HepG2 (cell line): ENCODE measurements around the gene HLF. TPM values are rescaled to one million over a fixed set of nuclear protein-coding genes. Genes with fewer than 3 reads are reported as not detected.
A peak's percentile ranks its signal among the peaks of the same experiment; 100 is the strongest.

ENCODE experiments used
- ATF2 ChIP-seq: sonication (generic); formaldehyde crosslinking; IDR thresholded peaks from 2 replicates; pipeline ENCODE4 v1.4.0; 2020; ENCODE audit warnings: missing genetic modification reagents
- FOXP4 ChIP-seq: sonication (generic); formaldehyde crosslinking; IDR thresholded peaks from 2 replicates; pipeline ENCODE4 v1.4.0; 2020; ENCODE audit warnings: missing genetic modification reagents
- IKZF5 ChIP-seq: IDR thresholded peaks from 2 replicates; pipeline ENCODE4 v1.6.1; 2018; ENCODE audit warnings: missing genetic modification reagents, mild to moderate bottlenecking, missing compliant biosample characterization
- IRF2 ChIP-seq: IDR thresholded peaks from 2 replicates; pipeline ENCODE4 v1.6.1; 2018; ENCODE audit warnings: missing genetic modification reagents, missing compliant biosample characterization
- KLF11 ChIP-seq: IDR thresholded peaks from 2 replicates; pipeline ENCODE4 v1.6.1; 2016; ENCODE audit warnings: missing compliant biosample characterization
- KMT2B ChIP-seq: IDR thresholded peaks from 2 replicates; pipeline ENCODE4 v1.6.1; 2016; ENCODE audit warnings: missing genetic modification reagents, missing compliant biosample characterization
- MED1 ChIP-seq: sonication (generic); formaldehyde crosslinking; IDR thresholded peaks from 2 replicates; pipeline ENCODE4 v1.4.0; 2020; ENCODE audit warnings: missing genetic modification reagents
- MIER3 ChIP-seq: IDR thresholded peaks from 2 replicates; pipeline ENCODE4 v1.6.1; 2016; ENCODE audit warnings: missing compliant biosample characterization, borderline replicate concordance
- MIXL1 ChIP-seq: IDR thresholded peaks from 2 replicates; pipeline ENCODE4 v1.6.1; 2016
- RCOR2 ChIP-seq: IDR thresholded peaks from 2 replicates; pipeline ENCODE4 v1.6.1; 2016; ENCODE audit warnings: missing biosample characterization, missing genetic modification reagents
- TEAD3 ChIP-seq: optimal IDR thresholded peaks from 2 replicates; pipeline ENCODE3; 2016; ENCODE audit warnings: borderline replicate concordance
- THAP11 ChIP-seq: IDR thresholded peaks from 2 replicates; pipeline ENCODE4 v1.6.1; 2016; ENCODE audit warnings: missing biosample characterization, missing genetic modification reagents
- YY1 ChIP-seq: IDR thresholded peaks from 2 replicates; pipeline ENCODE4 v1.6.1; 2011; ENCODE audit warnings: low read length, low read depth, moderate library complexity, mild to moderate bottlenecking; ENCODE audit not compliant: insufficient read depth, insufficient replicate concordance
- ZFY ChIP-seq: sonication (generic); formaldehyde crosslinking; IDR thresholded peaks from 2 replicates; pipeline ENCODE4 v1.4.0; 2020; ENCODE audit warnings: missing genetic modification reagents
- ZHX2 ChIP-seq, 2 experiments: sonication (generic) in 1 of 2; formaldehyde crosslinking in 1 of 2; IDR thresholded peaks; 2 replicates each; pipeline versions ENCODE4 v1.6.1 to v1.9.0; 2014 to 2022; ENCODE audit warnings: antibody characterized with exemption in 1 of 2, borderline replicate concordance in 1 of 2, inconsistent platforms in 1 of 2, low read depth in 1 of 2, missing genetic modification reagents in 1 of 2
- ZNF33B ChIP-seq: sonication (generic); formaldehyde crosslinking; IDR thresholded peaks from 2 replicates; pipeline ENCODE4 v1.5.1; 2020; ENCODE audit warnings: mild to moderate bottlenecking, missing genetic modification reagents
- ZNF546 ChIP-seq: sonication (generic); formaldehyde crosslinking; conservative IDR thresholded peaks from 2 replicates; pipeline ENCODE4 v1.8.1; 2023; ENCODE audit warnings: mild to moderate bottlenecking, missing genetic modification reagents
- ZNF790 ChIP-seq: sonication (generic); formaldehyde crosslinking; IDR thresholded peaks from 2 replicates; pipeline ENCODE4 v1.8.0; 2022; ENCODE audit warnings: missing genetic modification reagents, mild to moderate bottlenecking, borderline replicate concordance
- polyA plus RNA-seq, 8 experiments: library from polyadenylated mRNA; depleted of rRNA in 3 of 8; stranded (reverse) in 7 of 8; unstranded in 1 of 8; fragments of >200 nt; fragmentation: Illumina TruSeq in 4 of 8; extraction: Trizol in 4 of 8; gene quantifications; 2 replicates each; pipeline versions ENCODE4 v1.2.1 to v1.2.3, GENCODE V29; 2011 to 2016; ENCODE audit warnings: low read depth in 4 of 8, missing spikeins in 1 of 8, mixed read lengths in 1 of 8; ENCODE audit not compliant: insufficient read depth in 1 of 8
- total RNA-seq, 5 experiments: library from RNA; depleted of rRNA; stranded (reverse); fragments of >200 nt; fragmentation: Illumina TruSeq; extraction: Trizol; gene quantifications; 2 replicates each; pipeline ENCODE4 v1.2.3, GENCODE V29; 2016; ENCODE audit warnings: low read depth in 1 of 5

Gene HLF
- total and polyA plus RNA-seq, 2 of the 13 experiments (the other 11 are each of a cell fraction or from before 2014, with no cell fraction given): 202 to 346 TPM

- 0 out of 2 replicates have a peak, but pooled peaks have one; percentile 6 for TF ChIP-seq FOXP4
- no peak for TF ChIP-seq ZNF33B (CRISPR knock-in tag)
- peak; percentile 50; the same call in 1 of the 2 replicates for TF ChIP-seq THAP11 (CRISPR knock-in tag)
- TF ChIP-seq MIER3 (CRISPR knock-in tag): 0 out of 2 replicates have a peak, but pooled peaks have one; percentile 42
- 0 out of 2 replicates have a peak, but pooled peaks have one; percentile 47 for TF ChIP-seq KMT2B (CRISPR knock-in tag)
- TF ChIP-seq RCOR2 (CRISPR knock-in tag): peak; percentile 38; the same call in 1 of the 2 replicates
- peak; percentile 80; the same call in 1 of the 2 replicates for TF ChIP-seq KLF11 (CRISPR knock-in tag)
- TF ChIP-seq MIXL1 (CRISPR knock-in tag): peak; percentile 70
- TF ChIP-seq IKZF5 (CRISPR knock-in tag): peak; percentile 66; the same call in 1 of the 2 replicates
- TF ChIP-seq ZHX2 (IDR thresholded peaks at IDR 0.05; ENCODE audit: low read depth): no peak
- no peak for TF ChIP-seq ZHX2 (CRISPR knock-in tag; IDR thresholded peaks at IDR 0.05; ENCODE audit: borderline replicate concordance)
- TF ChIP-seq ZNF790 (CRISPR knock-in tag): 0 out of 2 replicates have a peak, but pooled peaks have one; percentile 47
- peak; percentile 25 for TF ChIP-seq YY1
- TF ChIP-seq ZFY (CRISPR knock-in tag): no peak
- TF ChIP-seq ZNF546 (CRISPR knock-in tag): no peak
- peak; percentile 63; the same call in 1 of the 2 replicates for TF ChIP-seq IRF2 (CRISPR knock-in tag)
- TF ChIP-seq MED1 (CRISPR knock-in tag): peak; percentile 35; the same call in 1 of the 2 replicates
- 0 out of 2 replicates have a peak, but pooled peaks have one; percentile 16 for TF ChIP-seq ATF2 (CRISPR knock-in tag)
- TF ChIP-seq TEAD3 (CRISPR knock-in tag): peak; percentile 66
Observed at GRCh38 chr17:55348749-55349354, 84.1 kb downstream of the HLF start (continued).
